ENCODE data around the gene KIAA1328. TPM values are rescaled to one million over a fixed set of nuclear protein-coding genes. Genes with fewer than 3 reads are reported as not detected.
"Not testable (repeated sequence)": the region's sequence is repeated elsewhere in the genome, so short reads cannot be mapped to it uniquely, and the experiment has no call there.

KIAA1328 gene
- total RNA-seq, 1 donor from 2014 or later: 9.2 TPM

DNA sequence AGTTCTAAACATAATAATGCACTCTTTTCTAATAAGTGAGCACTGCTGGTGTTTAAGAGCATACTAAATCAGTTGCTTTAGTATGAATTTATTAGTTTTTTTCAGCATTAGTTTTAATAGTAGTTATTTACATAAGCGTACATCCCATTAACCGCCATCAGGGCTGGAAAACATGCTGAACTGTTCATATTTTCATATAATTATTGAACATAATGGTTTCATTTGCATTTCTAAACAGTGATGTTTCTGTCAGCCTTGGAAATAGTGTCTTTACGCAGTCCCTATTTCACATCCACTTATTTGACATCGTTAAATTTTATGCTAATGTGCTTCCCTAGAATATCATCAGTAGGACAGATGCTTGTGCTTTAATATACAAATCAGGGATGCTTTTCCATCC lies 71.5 kb downstream of the KIAA1328 start:
- TF ChIP-seq, protein P1, sequence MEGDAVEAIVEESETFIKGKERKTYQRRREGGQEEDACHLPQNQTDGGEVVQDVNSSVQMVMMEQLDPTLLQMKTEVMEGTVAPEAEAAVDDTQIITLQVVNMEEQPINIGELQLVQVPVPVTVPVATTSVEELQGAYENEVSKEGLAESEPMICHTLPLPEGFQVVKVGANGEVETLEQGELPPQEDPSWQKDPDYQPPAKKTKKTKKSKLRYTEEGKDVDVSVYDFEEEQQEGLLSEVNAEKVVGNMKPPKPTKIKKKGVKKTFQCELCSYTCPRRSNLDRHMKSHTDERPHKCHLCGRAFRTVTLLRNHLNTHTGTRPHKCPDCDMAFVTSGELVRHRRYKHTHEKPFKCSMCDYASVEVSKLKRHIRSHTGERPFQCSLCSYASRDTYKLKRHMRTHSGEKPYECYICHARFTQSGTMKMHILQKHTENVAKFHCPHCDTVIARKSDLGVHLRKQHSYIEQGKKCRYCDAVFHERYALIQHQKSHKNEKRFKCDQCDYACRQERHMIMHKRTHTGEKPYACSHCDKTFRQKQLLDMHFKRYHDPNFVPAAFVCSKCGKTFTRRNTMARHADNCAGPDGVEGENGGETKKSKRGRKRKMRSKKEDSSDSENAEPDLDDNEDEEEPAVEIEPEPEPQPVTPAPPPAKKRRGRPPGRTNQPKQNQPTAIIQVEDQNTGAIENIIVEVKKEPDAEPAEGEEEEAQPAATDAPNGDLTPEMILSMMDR (IDR thresholded peaks at IDR 0.05; ENCODE audit: unreplicated experiment): no peak
- no peak overlapping the region for H3K27ac Mint-ChIP-seq (ENCODE audit: unreplicated experiment)
- H3K4me1 Mint-ChIP-seq (ENCODE audit: unreplicated experiment): peaks cover 3% of the 10 kb centered on the region
- H3K9me3 Mint-ChIP-seq (ENCODE audit: unreplicated experiment): no peaks in the 10 kb centered on the region
- no peaks in the 10 kb centered on the region for H3K27me3 Mint-ChIP-seq (ENCODE audit: unreplicated experiment)
- no peak for DNase-seq (ENCODE audit: low spot score)
- H3K4me3 Mint-ChIP-seq (ENCODE audit: unreplicated experiment): no peak overlapping the region
- no peaks in the 10 kb centered on the region for H3K36me3 Mint-ChIP-seq (ENCODE audit: low read depth, unreplicated experiment)

- H3K9me3 Mint-ChIP-seq (ENCODE audit: unreplicated experiment): no peaks in the 10 kb centered on the region
- DNase-seq (ENCODE audit: low spot score): no peak
- TF ChIP-seq, protein P1 (IDR thresholded peaks at IDR 0.05; ENCODE audit: unreplicated experiment): no peak
- no peak overlapping the region for H3K4me3 Mint-ChIP-seq (ENCODE audit: unreplicated experiment)
- H3K27me3 Mint-ChIP-seq (ENCODE audit: unreplicated experiment): no peaks in the 10 kb centered on the region
- H3K27ac Mint-ChIP-seq (ENCODE audit: unreplicated experiment): no peak overlapping the region
- no peaks in the 10 kb centered on the region for H3K36me3 Mint-ChIP-seq (ENCODE audit: low read depth, unreplicated experiment)
- peaks cover 3% of the 10 kb centered on the region for H3K4me1 Mint-ChIP-seq (ENCODE audit: unreplicated experiment)
Observed at GRCh38 chr18:36901277-36901701, 72.4 kb downstream of the KIAA1328 start.

GRCh38 chr18:36903215-36903928 lies 74.4 kb downstream of the KIAA1328 start:
- no peaks in the 10 kb centered on the region for H3K9me3 Mint-ChIP-seq (ENCODE audit: unreplicated experiment)
- H3K27me3 Mint-ChIP-seq (ENCODE audit: unreplicated experiment): no peaks in the 10 kb centered on the region
- no peaks in the 10 kb centered on the region for H3K4me1 Mint-ChIP-seq (ENCODE audit: unreplicated experiment)
- TF ChIP-seq, protein P1 (IDR thresholded peaks at IDR 0.05; ENCODE audit: unreplicated experiment): no peak
- no peak overlapping the region for H3K27ac Mint-ChIP-seq (ENCODE audit: unreplicated experiment)
- DNase-seq (ENCODE audit: low spot score): no peak
- H3K36me3 Mint-ChIP-seq (ENCODE audit: low read depth, unreplicated experiment): no peaks in the 10 kb centered on the region
- no peak overlapping the region for H3K4me3 Mint-ChIP-seq (ENCODE audit: unreplicated experiment)

GRCh38 chr18:36905571-36905970 lies 76.6 kb downstream of the KIAA1328 start:
- TF ChIP-seq, protein P1 (IDR thresholded peaks at IDR 0.05; ENCODE audit: unreplicated experiment): no peak
- no peaks in the 10 kb centered on the region for H3K9me3 Mint-ChIP-seq (ENCODE audit: unreplicated experiment)
- H3K27ac Mint-ChIP-seq (ENCODE audit: unreplicated experiment): no peak overlapping the region

DNA sequence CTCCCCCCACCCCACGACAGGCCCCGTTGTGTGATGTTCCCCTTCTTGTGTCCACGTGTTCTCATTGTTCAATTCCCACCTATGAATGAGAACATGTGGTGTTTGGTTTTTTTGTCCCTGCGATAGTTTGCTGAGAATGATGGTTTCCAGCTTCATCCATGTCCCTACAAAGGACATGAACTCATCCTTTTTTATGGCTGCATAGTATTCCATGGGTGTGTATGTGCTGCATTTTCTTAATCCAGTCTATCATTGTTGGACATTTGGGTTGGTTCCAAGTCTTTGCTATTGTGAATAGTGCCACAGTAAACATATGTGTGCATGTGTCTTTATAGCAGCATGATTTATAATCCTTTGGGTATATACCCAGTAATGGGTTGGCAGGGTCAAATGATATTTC lies 80.4 kb downstream of the KIAA1328 start:
- H3K27me3 Mint-ChIP-seq (ENCODE audit: unreplicated experiment); DNase-seq (ENCODE audit: low spot score); H3K36me3 Mint-ChIP-seq (ENCODE audit: low read depth, unreplicated experiment); H3K27ac Mint-ChIP-seq (ENCODE audit: unreplicated experiment); H3K4me1 Mint-ChIP-seq (ENCODE audit: unreplicated experiment); H3K4me3 Mint-ChIP-seq (ENCODE audit: unreplicated experiment); H3K9me3 Mint-ChIP-seq (ENCODE audit: unreplicated experiment): not testable (repeated sequence)

More at GRCh38 chr18:36905571-36905970, 76.6 kb downstream of the KIAA1328 start:
- H3K36me3 Mint-ChIP-seq (ENCODE audit: low read depth, unreplicated experiment): no peaks in the 10 kb centered on the region
- no peak overlapping the region for H3K4me3 Mint-ChIP-seq (ENCODE audit: unreplicated experiment)
- no peak for DNase-seq (ENCODE audit: low spot score)
- peaks cover under 1% of the 10 kb centered on the region for H3K27me3 Mint-ChIP-seq (ENCODE audit: unreplicated experiment)
- no peaks in the 10 kb centered on the region for H3K4me1 Mint-ChIP-seq (ENCODE audit: unreplicated experiment)

All from endothelial cell (in vitro differentiated cells).